NCI-H146 treated with DMSO at 0.1 percent for 48 hours (cell line): ENCODE results near the gene SPRR3.

ENCODE experiments used
- DNase-seq: peaks from one replicate; lab custom pipeline; 2025; ENCODE audit not compliant: unreplicated experiment; lab: John Stamatoyannopoulos, UW

Gene SPRR3

DNA sequence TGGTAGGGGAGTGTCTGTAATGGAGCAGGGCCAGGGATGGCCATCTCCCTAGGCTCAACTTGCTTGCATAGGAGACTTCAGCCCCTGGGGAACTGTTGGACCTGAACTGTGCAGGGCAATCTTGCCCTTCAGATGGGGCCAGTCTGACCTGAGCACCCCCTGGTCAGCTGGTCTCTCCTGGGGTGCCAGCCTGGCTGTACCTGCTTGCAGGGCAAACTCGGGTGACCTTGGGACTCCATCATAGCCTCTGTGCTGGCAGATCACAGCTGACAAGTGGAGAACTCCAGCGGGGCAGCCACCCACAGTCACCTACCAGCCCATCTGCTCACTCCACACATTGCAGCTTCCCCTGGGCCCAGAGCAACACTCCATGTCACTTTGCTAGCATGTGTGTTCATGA, 47.7 kb downstream of the SPRR3 start:
- DNase-seq, result no peak
